T-helper 1 cell treated with Interleukin-12 subunit alpha and Interleukin-12 subunit beta and Interleukin-4 antibody, amounts not matched to agents 30 ng/mL and 1 ng/mL, for 36 hours (primary cell): ENCODE data around the gene NEDD4L. TPM values are rescaled to one million over a fixed set of nuclear protein-coding genes. Genes with fewer than 3 reads are reported as not detected.

ENCODE experiments used
- intact Hi-C: fragments of 100-400 bp; cut with micrococcal nuclease; formaldehyde crosslinking; loops from one replicate; pipeline ENCODE4 v1.15.1; 2024
- total RNA-seq: library from RNA; stranded (reverse); gene quantifications from 2 replicates; pipeline ENCODE4 v1.2.3, GENCODE V29; 2022

The NEDD4L gene
- total RNA-seq, 1 donor from 2014 or later: 4.3 TPM

DNA sequence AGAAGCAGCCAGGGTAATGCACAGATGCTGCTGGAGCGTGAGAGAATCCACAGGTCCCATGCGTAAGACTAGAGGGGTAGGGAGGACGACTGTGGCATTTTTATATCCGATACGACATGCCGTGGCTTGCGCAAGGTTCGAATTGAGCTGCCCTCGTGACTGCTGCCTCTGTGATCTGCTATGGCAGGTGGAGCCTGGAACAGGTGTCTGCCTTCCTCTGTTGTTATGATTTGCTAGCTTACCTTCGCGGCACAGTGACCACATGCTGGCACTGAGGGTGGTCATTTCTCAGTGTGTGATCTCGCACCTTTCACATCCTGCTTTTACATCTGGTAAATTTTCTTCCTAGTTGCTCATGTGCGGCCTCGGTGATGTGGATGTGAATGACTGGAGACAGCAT is 344.7 kb downstream of the NEDD4L start:
- intact Hi-C loops: no loop called here

DNA sequence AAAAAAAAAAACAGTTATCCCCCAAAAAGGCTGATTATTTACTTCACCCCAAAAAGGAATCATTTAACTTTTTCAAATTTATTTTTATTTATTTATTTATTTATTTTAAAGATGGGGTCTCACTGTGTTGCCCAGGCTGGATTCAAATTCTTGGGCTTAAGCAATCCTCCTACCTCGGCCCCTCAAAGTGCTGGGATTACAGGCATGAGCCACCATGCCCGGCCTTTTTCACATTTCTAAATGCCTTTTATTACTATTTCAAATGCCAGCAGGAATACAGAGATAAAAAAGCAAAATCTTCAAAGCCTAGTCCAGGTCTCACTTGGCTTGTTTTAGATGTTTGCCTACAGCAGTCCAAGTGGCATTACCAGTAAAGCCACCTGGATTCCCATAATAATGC is 345.7 kb downstream of the NEDD4L start:
- intact Hi-C loops: no loop called here

DNA sequence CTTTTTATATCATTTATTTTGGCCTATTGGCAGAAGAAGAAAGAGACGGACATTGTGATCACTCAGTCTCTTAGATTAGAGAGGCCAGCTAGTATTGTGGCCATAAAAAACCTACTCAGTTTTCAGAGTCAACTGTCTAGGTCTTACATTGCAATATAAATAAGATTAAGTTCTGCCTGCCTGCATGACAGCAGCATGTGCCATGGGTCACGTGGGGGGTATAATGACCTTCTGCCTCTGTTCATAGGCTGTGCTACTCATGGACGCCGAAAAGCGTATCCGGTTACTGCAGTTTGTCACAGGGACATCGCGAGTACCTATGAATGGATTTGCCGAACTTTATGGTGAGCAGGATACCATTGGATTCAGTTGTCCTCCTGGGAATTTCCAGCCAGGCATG is 346.4 kb downstream of the NEDD4L start:
- intact Hi-C loops: no loop called here

DNA sequence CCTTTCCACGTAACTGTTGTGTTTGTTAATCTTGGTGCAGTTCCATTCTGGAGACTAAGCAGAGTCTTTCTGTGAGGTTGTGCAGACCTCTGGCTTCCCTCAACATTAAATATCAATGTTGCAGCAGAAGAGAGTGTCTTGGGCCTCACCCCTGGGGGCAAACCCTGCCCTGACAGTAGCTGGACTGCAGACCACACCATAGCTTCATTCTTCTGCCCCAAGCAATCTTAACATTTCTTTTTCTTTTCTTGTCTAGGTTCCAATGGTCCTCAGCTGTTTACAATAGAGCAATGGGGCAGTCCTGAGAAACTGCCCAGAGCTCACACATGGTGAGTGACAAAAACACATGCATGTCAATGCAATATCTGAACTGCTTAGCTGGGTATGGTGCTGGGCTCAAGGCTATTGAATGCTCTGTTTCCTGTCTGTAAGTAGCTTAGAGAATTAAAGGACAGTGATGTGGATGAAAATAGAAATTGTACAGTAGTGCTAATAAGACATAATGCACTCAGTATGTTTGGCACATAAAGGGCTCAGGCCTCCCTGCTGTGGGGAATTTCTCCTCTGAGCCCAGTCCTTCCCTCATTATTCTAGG is 347.3 kb downstream of the NEDD4L start:
- intact Hi-C loops: no loop called here

DNA sequence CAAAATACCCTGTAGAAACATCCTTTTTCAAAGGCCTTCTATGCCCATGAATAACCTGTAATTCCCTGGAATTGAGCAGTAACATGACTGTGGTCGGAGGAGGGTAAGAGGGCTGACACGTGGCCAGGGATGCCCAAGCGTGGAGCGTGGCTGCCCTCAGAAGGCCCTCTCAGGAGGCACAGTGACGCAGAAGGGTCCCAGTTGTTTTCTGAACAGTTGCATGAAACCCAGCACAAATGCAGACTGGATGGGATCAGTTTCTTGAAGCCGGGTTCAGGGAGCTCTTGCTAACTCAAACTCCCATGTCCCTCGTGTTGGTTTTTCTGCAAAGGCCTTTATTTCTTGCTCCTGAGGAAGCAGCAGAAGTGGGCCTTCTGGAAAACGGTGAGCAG is 347.9 kb downstream of the NEDD4L start:
- intact Hi-C loops: no loop called here

DNA sequence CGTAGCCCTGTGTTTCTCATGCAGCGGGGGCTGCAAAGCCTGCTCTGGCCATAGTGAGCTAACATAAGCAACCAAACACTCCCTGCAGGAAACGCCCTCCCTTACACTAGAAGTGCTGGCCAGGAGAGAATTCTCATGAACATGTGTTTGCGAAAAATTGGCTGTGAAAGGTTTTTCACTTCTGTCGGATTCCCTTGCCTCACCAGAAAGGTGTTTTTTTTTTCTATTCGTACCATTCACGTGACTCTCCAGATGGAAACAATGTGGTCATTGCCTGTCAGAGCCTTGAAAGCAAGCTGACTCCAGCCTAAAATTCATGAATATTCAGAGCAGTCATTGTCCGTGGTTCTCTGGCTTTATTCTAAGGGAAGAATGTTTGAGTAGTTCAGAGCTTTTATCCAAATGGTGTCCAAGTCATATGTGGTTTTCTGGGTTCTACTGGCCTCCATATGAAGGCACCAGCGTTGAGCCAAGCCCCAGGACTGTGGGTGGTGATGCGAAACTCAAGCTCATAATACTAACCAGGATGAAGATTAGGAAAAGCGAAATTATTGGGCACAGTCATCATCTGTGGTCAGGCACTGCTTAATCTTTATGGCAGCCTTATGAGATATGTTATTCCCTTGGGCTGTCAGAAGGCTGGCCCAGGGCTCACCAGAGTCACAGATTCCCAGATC is 348.4 kb downstream of the NEDD4L start:
- intact Hi-C loops: no loop called here

DNA sequence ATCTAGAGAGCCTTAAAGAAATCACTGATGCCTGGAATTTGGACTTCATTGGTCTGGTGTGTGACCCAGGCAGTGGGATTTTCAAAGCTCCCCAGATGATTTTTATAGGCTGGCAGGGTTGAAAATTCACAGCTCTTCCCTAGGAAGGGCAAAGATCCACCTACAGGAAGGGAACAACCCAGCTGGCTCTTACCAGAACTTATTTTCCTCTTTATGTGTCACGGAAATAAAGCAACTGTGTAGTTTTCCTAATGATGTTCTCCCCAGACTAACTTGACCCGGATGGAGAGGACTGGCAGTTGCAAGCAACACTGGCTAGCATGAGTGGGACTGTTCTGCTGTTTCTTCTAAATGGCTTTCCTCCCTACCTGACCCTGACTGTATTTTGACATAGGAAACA is 349.3 kb downstream of the NEDD4L start:
- intact Hi-C loops: no loop called here

DNA sequence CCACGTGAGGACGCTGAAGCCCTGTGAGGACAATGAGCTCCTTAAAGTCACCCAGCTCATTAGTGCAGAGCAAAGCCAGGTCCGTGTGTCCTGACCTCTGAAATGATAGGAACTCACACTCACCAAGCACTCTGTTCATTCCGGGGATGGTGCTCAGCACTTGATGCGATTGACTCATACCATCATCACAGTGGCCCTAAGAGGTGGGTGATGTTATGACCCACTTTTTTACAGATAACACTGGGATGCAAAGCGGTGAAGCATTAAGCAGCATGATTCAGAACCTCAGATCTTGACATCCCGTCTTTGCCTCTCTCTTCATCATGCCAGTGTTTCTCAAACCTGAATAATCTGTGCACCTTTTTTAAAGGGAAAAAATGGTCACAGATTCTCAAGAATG is 350.0 kb downstream of the NEDD4L start:
- intact Hi-C loops: no loop called here

DNA sequence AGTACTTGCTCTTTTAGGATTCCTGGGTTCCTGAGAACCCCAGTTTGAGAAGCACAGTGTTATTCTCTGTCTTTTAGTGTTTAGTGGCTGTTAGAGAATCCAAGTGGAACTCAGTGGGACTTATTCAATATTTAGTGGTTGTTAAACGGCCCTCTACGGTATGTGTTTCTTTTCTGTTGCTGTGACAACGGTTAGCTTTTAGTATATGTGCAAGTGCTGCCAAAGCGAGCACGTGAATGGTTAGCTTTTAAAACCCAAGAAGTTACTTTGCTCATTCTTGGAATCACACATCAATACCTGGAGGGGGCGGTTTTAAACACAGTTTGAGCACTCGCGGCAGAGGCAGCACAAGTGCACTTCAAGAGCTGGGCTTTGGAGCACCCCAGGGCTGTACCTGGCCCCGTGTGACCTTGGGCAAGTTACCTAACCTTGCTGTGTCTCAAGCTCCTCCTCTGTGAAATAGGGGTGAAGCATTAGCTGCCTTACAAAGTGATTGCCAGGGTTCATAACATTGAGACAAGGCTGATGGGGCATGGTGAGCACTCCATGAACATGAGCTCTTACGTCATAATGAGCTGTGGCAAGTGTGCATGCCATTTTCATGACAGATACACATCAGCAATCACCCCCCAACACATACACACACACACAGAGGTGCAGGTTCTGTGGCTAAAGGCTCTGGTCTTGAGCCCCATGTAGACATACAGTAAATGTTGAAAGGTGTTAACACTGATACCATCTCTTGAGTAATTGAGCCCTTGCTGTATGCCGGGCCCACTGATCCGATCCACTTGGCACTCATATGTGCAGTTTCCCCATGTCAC is 350.8 kb downstream of the NEDD4L start:
- intact Hi-C loops: no loop called here

DNA sequence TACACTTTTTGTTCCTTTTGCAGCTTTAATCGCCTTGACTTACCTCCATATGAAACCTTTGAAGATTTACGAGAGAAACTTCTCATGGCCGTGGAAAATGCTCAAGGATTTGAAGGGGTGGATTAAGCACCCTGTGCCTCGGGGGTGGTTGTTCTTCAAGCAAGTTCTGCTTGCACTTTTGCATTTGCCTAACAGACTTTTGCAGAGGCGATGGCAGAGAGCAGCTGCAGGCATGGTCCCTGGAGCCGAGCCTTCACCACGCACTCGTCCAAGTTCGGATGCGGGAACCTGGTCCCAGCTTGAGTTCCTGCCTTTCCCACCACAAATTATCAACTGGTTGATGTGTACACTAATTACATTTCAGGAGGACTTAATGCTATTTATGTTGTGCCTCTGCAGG is 352.1 kb downstream of the NEDD4L start:
- intact Hi-C loops: no loop called here

DNA sequence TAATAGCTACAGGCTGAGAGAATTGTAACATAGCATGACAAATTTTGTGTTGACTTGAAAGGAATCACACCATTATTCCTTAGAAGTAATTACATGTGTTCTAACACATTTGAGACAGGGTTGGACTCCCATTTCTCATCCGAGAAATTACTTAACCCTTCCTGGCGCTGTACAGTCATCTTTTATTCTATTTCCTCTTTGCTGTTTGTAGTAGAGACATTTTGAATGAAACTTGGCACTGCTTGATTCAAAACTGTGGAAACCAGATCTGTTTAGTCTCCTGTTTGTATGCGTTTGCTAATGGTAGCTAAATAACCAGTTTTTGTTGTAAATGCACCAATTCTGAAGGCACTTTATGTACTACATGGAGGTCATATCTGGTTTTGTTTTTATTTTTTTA is 352.9 kb downstream of the NEDD4L start:
- intact Hi-C loops: no loop called here

DNA sequence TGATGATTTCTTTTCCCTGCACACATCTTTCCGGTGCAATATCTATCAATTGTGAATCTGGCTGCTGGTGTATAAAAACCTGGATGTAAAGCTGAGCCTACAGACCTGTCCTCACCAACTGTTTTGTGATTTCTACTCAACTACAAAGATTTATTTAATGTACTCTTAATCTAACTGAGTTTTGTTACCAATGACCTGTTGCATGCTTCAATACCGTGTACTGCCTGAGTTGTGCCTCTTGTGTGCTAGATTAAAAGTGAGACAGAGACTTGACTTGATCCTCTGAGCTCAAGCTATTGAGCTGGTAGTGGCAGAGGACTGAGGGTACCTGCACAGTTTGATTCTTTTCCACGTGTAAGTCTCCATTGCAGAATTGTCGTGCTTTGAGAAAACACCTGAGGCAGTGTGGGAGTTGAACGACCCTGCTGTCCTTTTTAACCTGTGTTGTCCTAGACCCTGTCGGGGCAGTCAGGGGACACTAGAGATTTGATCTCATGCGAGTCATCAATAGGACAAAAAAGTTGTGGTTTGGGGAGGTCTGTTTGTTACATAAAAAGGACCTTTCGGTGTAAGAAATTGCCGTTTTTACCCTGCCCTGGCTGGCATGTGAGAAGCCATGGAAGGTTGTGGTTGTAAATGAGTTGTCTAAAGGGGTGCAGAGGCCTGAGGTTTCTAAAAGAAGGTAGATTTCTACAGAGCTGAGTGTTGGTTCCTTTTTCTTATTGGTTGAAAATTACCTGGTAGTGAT is 353.5 kb downstream of the NEDD4L start:
- intact Hi-C loops: no loop called here

DNA sequence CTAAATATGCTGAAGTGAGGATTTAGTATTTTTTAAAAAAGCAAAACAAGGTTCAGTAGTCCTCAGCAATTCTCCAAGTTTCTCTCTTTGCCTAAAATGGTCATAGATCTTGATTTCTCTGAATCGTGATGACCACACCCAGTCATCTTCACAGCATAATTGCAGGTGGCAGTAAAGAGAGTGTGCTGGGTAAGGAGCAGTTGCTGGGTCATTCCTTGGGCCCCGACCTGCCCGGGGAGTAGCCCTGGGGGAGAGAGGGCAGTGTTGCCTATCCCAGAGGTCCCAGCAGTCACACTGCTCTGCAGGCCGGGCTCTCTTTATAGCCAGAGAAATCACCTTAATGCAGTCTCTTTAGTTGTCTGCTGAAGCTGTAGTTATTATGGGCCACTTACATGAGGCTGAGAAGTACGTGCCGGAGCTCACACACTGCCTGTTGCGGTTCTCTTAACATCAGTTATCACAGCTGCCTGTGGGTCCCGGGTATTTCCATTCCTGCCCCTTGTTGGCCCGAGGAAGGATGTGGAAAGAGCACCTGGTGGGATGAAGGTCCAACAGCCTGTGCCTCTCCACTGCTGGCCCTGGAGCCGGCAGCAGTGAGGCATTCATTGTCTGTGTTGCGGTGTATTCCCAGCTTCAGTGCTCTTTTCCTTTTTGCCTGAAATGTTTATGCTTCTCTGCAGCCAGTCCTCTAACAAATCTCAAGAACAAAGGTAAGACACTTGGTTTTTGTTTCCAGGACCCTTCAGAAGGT is 354.8 kb downstream of the NEDD4L start:
- intact Hi-C loops: no loop called here

DNA sequence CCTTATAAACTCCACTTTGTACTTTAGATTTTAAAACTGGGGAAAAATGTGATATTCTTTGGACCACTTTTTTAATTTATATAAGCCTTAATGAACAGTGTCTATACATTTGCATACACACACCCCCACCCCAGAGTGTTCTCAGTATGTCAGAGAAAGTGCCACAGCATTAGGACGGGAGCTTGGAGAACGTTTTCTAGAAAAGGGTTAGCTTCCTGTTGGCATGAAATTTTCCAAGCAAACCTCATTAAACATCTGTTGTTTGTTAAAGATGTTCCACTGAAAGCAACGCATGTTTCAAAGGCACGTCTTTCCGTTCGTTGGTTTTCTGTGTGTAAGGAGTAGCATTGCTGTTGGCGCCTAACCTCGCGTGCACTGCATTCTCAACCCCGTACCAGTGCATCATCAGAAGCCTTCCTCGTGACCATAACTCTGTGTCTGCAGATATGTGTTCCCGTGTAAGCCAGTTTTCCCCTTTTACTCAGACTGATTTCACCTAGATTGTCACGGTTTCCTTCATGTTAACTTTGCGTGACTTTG is 356.4 kb downstream of the NEDD4L start:
- intact Hi-C loops: loop anchor here (1.0 to 2.0 kb wide), 3 partner anchors 93 to 364 kb away; no protein-coding TSS in a partner anchor

DNA sequence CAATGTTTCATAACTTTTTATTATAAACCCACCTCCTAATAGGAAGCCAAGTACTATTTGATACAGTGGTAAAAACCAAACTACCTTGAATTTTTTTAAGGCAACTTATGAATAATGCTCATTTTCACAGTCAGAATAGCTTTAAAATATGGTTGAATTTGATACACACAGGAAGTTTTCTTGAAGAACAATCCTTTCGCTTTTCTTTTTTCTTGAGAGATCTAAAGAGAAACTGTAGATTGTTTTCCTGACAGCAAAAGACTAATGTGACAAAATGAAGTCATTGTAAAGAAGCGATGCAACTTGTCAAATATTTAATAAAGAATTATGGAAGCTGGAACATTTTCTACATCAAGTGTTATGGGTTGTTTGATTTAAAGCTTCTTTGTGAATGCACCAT is 357.2 kb downstream of the NEDD4L start:
- intact Hi-C loops: loop anchor here (1.0 to 2.0 kb wide), 2 partner anchors 37 to 272 kb away; no protein-coding TSS in a partner anchor

DNA sequence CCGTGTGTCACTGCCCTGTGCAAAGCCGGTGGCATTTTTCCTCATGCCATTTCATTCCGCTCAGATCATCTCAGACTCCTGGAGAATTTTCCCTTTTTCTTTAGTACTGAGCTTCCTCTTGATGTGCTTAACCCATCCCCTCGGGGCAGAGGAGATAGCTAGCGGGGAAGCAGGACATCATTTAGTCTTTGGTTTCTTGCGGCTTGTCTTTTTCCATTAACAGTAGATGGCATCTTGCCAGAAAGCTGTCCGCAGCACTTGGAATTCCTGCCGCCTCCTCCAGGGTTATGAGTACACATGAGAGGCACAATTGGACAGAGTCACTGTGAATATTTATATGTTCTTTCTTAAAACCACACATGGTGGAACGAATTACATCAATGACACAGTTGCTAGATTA is 358.2 kb downstream of the NEDD4L start:
- intact Hi-C loops: no loop called here

DNA sequence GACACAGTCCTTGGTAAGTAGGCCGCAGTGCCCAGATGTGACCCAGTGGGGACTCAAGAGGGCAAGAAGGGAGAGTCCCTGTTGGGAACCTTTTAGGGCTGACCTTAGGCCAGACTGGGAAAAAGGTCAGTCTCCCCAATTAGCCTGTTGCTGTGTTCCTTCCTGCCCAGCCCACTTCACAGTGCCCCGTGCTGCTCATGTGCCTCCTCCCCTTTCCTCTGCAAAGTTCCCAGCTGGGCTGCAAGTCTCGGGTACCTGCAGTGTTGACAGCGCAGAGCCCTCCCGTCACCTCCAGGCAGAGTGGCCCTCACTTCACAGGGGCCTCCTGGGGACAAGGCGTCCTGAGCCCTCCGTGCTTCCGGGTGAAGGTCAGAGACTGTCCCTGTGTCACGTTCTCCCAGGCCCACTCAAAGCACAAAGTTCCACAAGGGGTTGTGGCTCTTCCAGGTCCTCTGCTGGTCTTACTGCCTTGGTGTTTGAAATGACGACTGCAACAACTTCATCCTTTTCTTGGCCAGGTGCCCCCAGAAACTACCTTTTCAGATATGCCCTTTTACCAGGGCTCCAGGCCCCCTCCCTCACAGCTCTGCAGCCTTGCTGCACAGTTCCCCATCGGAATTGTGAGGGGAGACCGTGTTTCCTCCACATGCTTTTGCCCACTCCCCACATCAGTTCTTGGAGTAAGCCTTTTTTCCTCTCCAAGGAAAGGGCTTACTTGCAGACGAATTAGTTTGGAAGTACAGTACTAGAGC is 359.1 kb downstream of the NEDD4L start:
- intact Hi-C loops: no loop called here

DNA sequence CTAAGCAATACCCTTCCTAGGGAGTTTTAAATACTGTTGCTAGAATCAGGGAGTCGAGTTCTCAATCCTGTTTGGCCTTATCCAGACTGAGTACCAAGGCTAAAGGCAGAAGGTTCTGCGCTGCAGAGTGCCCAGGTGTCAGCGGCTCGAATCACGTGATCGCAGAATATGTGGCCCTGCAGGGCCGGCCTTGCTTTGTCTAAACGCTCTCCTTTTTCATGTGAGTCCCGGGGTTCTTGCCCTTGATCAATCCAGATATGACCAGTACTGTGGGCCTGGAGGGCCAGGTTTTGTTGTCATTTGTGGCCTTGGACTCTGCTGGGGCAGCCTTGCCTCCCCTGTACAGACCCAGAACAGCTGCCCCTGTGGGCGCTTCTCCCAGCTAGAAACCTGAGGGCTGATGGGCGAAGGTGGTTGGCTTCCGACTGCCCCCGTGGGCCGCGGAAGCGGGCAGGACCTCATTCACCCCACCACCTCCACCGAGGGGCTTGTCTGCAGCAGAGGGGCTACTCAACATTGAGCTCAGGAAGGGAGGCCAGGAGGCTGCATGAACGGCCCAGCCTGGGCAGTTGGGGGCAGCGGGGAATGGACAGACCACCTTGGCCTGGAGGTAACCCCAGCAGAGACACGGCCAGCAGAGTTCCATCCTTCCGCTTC is 359.9 kb downstream of the NEDD4L start:
- intact Hi-C loops: no loop called here

DNA sequence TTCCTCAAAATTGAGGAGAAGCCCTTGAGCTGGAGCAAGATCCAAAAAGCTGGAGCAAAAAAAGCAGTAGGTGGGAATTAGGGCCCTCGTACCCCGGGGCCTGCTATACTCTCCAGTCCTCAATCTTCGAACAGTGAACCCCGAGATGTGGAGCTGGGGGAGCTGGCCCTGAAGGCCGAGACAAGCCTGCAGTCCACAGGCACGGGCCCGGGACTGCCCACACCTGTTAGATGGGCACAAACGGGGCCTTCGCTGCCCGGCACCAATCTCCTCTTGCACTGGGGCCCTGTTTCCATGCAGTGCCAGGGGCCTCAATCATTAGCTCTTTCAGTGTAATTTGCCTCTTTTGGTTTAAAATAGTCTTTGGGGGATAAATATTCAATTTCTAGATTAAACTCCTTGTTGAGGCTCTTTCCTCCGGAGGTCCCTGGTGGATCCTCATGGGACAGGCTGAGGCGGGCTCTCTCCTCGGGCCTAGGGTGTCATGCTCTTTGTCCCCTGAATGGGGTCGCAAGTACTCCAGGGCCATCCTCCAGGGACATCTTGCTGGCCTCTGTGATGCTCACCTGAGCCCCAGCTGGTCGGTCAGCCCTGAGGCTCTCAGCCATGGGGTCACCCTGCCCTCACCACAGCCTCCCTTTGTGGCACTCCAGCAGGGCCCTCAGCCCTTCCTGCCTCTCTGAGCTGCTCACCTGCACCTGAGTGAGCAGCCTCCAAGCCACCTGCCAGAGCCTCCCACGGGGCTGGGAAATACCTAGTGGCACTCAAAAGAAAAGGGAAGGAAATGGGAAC is 361.3 kb downstream of the NEDD4L start:
- intact Hi-C loops: no loop called here
